GM04503 (cell line): Measurements from ENCODE around the gene SF3B3.
"Not testable (repeated sequence)": the region's sequence is repeated elsewhere in the genome, so short reads cannot be mapped to it uniquely, and the experiment has no call there.

Experiments used
- DNase-seq: peaks from one replicate; pipeline ENCODE4 v3.0.0-alpha.2; 2012; ENCODE audit warnings: low read depth

Gene SF3B3

GRCh38 chr16:70621864-70622263 is 98.2 kb downstream of the SF3B3 start:
- DNase-seq: not testable (repeated sequence)
